HG02943 (cell line): ENCODE data around the gene ERBB4.
"Not testable (repeated sequence)": the region's sequence is repeated elsewhere in the genome, so short reads cannot be mapped to it uniquely, and the experiment has no call there.

Experiments used
- ATAC-seq: cut with Tn5 transposase; IDR thresholded peaks from one replicate; pipeline ENCODE4 v1.9.1; 2021; ENCODE audit warnings: mild to moderate bottlenecking, low read depth, moderate library complexity; ENCODE audit not compliant: unreplicated experiment

Gene ERBB4

GRCh38 chr2:211524248-211524647, 1014.4 kb downstream of the ERBB4 start:
- ATAC-seq = not testable (repeated sequence)

DNA sequence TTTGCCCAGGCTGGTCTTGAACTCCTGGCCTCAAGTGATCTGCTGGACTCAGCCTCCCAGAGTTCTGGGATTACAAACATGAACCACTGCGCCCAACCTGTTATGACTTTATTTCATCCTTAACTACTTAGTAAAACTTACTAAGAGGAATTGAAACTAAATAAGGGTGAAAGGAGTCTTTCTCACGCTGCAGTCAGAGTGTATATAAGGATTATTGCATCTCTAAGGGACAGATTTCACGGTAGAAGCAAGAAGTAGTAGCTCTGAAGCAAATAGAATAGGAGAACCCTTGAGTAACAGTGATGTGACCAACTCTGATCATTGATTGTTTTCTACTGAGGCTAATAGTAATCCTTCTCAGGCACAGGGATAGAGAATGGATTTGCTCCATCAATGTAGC, 1022.1 kb downstream of the ERBB4 start:
- no peak for ATAC-seq

DNA sequence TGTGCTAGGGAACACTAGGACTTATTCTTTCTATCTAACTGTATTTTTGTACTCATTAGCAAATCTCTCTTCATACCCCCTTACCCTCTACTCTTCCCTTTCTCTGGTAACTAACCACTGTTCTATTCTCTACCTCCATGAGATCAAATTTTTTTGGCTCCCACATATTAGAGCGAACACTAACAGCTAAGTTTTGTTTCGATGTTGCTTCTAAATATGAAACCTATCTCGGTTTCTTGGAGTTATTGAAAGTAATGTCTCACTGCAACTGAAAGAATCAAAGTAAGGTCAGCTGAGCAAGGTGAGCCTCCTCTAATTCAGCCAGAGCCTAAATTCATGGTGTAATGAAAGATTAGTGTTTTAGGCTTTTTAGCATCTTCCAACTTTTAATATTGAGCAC, 1024.6 kb downstream of the ERBB4 start:
- no peak for ATAC-seq

DNA sequence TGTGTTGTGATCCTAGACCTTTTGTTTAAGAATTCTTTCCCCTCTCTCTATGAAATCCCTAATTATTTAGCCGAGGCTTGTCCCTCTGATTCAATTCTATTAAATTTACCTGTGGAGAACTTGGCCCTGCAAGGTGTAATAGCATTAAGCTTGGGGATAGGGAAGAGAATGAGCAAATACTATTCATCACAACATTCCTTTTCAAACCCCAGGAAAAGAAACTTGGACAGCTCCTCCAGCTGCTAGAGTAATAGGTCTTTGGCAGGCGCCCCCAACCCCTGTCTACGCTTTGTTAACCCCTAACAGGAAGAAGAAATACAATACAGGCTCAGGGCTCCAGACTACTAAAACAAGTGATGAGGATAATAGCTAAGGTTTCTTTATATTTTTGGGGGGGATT, 1025.2 kb downstream of the ERBB4 start:
- ATAC-seq = no peak

DNA sequence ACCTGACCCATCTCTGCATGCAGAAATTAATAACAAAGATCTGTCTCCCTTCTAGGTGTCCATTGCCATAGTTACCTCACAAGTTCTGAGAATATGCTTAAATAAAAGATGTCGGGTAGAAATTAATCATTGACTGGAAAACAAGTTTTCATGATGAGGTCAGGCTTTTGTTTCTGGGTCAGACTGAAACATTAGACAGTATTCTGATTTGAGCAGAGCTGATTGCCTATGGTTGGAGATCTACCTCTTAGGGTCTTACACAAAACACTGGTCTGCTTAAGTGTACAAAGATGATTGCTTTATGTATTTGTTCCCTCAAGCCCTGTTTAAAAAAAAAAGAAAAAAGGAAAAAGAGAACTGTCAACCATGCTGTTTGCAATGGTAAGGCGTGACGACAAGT, 1025.8 kb downstream of the ERBB4 start:
- no peak for ATAC-seq

GRCh38 chr2:211503856-211504255, 1034.7 kb downstream of the ERBB4 start:
- ATAC-seq = peak; percentile 65

- no peak for ATAC-seq
Observed at GRCh38 chr2:211503198-211503597, 1035.4 kb downstream of the ERBB4 start.

DNA sequence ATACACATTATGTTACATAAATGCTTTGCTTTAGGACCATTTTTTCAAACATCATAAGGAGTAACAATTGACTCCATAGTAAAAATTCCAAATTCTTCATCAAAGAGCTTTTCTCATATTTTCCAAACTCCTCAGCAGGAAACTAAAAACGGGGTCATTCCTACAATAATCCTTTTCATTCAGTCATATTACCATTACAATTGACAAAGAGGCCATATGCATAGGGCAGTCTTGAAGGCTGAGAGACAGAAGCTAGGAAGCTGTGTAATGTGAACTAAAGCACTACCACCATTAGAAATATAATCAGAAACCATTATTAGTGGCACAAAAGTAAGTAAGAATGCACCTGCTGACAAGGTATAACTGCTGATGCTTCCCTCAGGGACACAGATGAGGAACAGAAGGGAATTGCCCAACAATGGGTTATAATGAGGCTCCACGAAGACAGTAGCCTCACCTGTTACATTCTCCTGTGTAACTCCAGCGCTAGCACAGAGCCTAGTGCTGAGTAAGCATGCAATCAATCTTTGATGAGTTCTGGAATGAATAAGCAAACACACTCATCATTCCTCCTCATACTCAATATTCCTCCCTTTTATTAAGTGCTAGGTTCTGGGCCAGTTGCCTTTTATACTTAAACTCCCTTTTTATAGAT, 1039.9 kb downstream of the ERBB4 start:
- no peak for ATAC-seq

- no peak for ATAC-seq
Observed at GRCh38 chr2:211495339-211495738, 1043.3 kb downstream of the ERBB4 start.

DNA sequence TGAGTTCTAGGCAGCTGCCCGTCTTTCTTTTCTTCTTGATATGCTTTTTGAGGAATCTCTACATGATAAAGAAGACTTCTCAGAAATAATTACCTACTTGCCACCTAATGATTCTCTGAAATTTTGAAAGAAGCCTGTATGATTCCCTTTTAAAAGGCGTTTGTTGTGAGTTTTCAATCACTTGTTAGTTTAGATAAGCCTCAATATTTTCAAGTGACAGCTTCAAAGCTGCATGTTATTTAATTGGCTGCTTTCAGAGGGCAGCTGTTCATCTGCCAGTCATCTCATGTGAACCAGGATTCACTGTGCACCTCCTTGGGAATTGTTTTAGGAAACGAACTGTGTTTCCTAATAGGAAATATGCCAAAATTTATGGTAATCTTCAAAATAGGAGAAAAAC, 1044.1 kb downstream of the ERBB4 start:
- ATAC-seq = no peak

DNA sequence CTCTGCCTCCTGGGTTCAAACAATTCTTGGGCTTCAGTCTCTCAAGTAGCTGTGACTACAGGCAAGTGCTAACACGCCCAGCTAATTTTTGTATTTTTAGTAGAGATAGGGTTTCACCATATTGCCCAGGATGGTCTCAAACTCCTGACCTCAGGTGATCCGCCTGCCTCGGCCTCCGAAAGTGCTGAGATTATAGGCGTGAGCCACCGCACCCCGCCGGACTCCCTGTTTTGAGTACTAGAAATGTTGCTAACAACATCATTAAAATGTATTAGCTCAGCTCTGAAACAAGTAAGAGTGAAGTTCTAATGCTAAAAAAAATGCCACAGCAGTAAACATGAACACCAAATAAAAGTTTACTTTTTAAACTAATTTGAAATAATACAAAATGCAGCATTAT, 1044.5 kb downstream of the ERBB4 start:
- ATAC-seq = no peak

GRCh38 chr2:211487733-211488132, 1050.9 kb downstream of the ERBB4 start:
- no peak for ATAC-seq

- ATAC-seq = no peak
Observed at GRCh38 chr2:211479536-211480150, 1059.0 kb downstream of the ERBB4 start.

- no peak for ATAC-seq
Observed at GRCh38 chr2:211477537-211478275, 1060.9 kb downstream of the ERBB4 start.

DNA sequence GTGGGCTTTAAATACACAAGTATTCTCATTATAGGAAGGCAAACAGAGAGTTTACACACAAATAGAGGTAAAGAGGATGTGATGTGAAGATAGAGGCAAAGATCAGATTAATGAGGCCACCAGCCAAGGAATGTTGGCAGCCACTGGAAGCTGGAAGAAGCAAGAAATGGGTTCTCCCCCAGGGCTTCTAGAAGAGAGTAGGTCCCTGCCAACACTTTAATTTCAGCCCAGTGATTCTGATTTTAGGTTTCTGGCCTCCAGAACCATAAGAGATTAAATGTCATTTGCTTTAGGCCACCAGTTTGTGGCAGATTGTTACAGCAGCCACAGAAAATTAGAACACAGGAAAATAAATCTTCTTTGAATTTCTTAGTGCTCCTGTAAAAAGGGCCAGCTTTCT, 1065.5 kb downstream of the ERBB4 start:
- ATAC-seq = no peak

GRCh38 chr2:211469664-211470059, 1068.9 kb downstream of the ERBB4 start:
- no peak for ATAC-seq

DNA sequence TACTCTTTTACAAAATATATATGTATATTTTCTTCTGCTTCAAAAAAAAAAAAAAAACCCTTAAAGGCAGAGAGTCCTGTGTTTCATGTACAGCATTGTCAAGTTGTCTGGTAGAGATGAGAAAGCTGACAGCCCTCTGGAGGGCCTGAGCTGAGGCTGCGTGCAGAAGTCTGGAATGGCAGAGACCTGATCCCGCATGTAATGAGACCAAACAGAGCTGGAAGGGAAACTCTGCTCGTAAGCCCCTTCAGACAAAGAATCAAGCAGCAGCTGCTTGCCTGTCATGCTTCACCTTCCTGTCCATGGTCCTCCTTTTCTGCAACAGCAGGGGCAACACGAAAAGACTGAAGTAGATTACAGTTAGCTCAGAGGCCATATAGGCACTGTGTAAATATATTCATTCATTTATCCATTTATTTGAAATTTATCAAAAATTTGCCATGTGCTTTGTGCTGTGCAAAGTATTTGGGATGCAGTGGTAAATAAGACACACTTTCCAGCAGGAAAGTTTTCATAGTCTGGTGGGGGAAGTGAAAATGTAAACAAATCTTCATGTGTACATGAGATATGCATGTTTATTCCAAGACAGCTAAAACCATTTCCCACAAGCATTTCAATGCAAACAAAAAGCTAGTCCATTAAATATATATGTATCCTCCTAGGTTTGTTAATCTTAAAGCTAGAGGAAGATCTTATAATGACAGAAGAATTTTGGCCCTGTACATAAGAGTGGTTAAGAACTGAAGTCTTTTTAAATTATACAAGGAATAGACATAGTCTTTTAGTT, 1069.5 kb downstream of the ERBB4 start:
- no peak for ATAC-seq

GRCh38 chr2:211468217-211468616, 1070.4 kb downstream of the ERBB4 start:
- ATAC-seq = no peak

GRCh38 chr2:211463397-211463796, 1075.2 kb downstream of the ERBB4 start:
- ATAC-seq = no peak

- ATAC-seq = no peak
Observed at GRCh38 chr2:211458974-211459373, 1079.6 kb downstream of the ERBB4 start.

GRCh38 chr2:211457325-211457724, 1081.3 kb downstream of the ERBB4 start:
- no peak for ATAC-seq
